Measurements from ENCODE around the gene NYNRIN. TPM values are rescaled to one million over a fixed set of nuclear protein-coding genes. Genes with fewer than 3 reads are reported as not detected.

The NYNRIN gene
- total RNA-seq, 1 experiment from 2014 or later = 0.31 TPM

DNA sequence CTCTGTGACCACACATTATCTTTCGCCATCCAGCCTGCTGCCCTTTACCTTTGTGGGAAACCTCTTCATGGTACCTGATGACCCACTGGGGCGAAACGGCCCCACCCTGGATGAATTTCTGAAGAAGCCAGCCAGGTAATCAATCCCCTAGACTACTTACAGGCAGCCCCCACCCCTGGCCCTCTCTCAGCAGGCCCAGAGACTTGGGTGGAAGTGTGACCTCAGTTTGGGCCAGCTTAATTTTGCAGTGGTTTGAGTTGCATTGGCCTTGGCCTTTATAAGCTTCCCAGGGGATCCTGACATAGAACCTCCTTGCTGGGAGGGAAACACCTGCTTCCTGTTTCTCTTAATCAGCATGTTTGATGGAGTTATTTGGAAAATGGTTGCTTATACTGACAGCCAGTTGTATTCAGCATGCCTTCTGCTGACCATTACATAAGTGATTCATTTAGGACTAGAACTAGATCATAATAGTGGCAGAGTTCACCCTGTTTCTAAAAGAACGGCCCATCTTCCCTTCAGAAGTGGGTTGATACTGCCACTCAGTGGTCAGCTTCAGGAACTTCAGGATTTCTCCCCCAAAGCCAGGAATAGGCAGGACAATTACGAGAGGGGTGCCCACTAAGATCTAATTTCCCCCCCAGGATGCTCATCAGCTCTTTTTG, 37.7 kb downstream of the NYNRIN start:
- Histone ChIP-seq H3K36me3 (ENCODE audit: control insufficient read depth, insufficient read depth, low read length) (peaks cover 2% of the 10 kb centered on the region), H3K4me1 (ENCODE audit: control insufficient read depth, insufficient read depth, low read length) (peaks cover 14% of the 10 kb centered on the region), H3K27ac (ENCODE audit: low read length) (no peak overlapping the region), H3K27me3 (ENCODE audit: control insufficient read depth, insufficient read depth, low read length) (no peaks in the 10 kb centered on the region), H3K9me3 (ENCODE audit: control insufficient read depth, insufficient read depth, low read depth, low read length) (no peaks in the 10 kb centered on the region), H3K4me3 (ENCODE audit: low read depth in 2 of 2, low read length in 2 of 2) (no peak overlapping the region)
- no peak for TF ChIP-seq TCF7L2 (IDR thresholded peaks at IDR 0.05; ENCODE audit: low read depth, low read length)
- TF ChIP-seq, protein P1, sequence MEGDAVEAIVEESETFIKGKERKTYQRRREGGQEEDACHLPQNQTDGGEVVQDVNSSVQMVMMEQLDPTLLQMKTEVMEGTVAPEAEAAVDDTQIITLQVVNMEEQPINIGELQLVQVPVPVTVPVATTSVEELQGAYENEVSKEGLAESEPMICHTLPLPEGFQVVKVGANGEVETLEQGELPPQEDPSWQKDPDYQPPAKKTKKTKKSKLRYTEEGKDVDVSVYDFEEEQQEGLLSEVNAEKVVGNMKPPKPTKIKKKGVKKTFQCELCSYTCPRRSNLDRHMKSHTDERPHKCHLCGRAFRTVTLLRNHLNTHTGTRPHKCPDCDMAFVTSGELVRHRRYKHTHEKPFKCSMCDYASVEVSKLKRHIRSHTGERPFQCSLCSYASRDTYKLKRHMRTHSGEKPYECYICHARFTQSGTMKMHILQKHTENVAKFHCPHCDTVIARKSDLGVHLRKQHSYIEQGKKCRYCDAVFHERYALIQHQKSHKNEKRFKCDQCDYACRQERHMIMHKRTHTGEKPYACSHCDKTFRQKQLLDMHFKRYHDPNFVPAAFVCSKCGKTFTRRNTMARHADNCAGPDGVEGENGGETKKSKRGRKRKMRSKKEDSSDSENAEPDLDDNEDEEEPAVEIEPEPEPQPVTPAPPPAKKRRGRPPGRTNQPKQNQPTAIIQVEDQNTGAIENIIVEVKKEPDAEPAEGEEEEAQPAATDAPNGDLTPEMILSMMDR (IDR thresholded peaks at IDR 0.05) = peak; percentile 79
- ATAC-seq = peak; percentile 63
- ChIA-PET CTCF (interaction anchor here (0.5 to 1.2 kb wide), 7 partner anchors 34 to 452 kb away, joined by 3 to 11 read pairs (median 3); partner anchors contain the start of gene CIDEB), POLR2A (interaction anchor here (0.7 kb wide), 1 partner anchor 65 kb away, joined by 4 read pairs; no protein-coding TSS in a partner anchor)
- no TSS peak for BruUV-seq (replicated peaks)
- in situ Hi-C loops (cut with HindIII; ENCODE audit: low pct_unique_long_range_greater_than_20kb, low sequenced_read_pairs) (loop anchor here (10.0 kb wide), 1 partner anchor 102 kb away; the partner anchor contains the start of genes ADCY4 and RIPK3), intact Hi-C loops (cut with micrococcal nuclease; ENCODE audit: unreplicated experiment) (no loop called here)
- DNase-seq (ENCODE audit: low read depth, low spot score) = no peak

DNA sequence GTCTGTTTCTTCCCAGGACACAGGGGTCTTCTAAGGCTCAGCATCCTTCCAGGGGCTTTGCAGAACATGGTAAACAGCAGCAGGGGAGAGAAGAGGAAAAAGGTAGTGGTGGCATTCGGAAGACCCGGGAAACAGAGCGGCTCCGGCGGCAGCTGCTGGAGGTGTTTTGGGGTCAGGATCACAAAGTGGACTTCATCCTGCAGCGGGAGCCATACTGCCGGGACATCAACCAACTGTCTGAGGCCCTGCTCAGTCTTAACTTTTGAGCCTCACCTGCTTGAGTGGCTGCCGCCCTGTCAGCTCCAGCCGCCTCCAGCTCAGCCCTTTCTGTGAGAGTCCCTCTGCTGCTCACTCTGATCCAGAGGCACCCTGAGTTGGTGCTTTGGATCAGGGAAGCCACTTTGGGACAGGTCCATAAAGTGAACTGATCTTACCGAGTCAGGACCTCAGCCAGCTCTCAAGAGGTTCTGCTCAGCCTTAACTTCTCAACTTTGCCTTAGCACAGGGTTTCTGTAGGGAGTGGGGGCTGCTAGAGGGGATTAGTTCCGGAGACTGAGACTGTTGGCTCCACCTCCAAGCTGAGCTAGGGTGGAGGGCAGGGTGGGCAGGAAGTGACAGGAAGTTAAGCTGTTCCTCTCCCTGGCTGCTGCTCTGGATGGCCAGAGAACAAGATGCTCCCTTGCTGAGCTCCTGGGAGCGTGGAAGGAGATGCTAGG, 38.4 kb downstream of the NYNRIN start:
- DNase-seq (ENCODE audit: low read depth, low spot score) (no peak), ATAC-seq (no peak)
- POLR2A ChIA-PET = interaction anchor here (0.5 kb wide), 1 partner anchor 919 kb away, joined by 3 read pairs; no protein-coding TSS in a partner anchor
- H3K4me3 ChIP-seq (ENCODE audit: low read depth in 2 of 2, low read length in 2 of 2) = no peak overlapping the region
- H3K27me3 ChIP-seq (ENCODE audit: control insufficient read depth, insufficient read depth, low read length) = no peaks in the 10 kb centered on the region
- H3K9me3 ChIP-seq (ENCODE audit: control insufficient read depth, insufficient read depth, low read depth, low read length) = no peaks in the 10 kb centered on the region
- peaks cover 16% of the 10 kb centered on the region for H3K4me1 ChIP-seq (ENCODE audit: control insufficient read depth, insufficient read depth, low read length)
- CTCF ChIA-PET = interaction anchor here (0.5 to 1.1 kb wide), 6 partner anchors 34 to 453 kb away, joined by 3 to 10 read pairs (median 3); partner anchors contain the start of gene CIDEB
- intact Hi-C loops (cut with micrococcal nuclease; ENCODE audit: unreplicated experiment) = no loop called here
- in situ Hi-C loops (cut with HindIII; ENCODE audit: low pct_unique_long_range_greater_than_20kb, low sequenced_read_pairs) = loop anchor here (10.0 kb wide), 1 partner anchor 102 kb away; the partner anchor contains the start of genes ADCY4 and RIPK3
- TF ChIP-seq, protein P1 (IDR thresholded peaks at IDR 0.05) = peak; percentile 54
- TF ChIP-seq SIN3A (IDR thresholded peaks at IDR 0.05; ENCODE audit: borderline replicate concordance, insufficient read depth, low read depth, low read length) = no peak
- no peak for TF ChIP-seq TCF7L2 (IDR thresholded peaks at IDR 0.05; ENCODE audit: low read depth, low read length)
- TF ChIP-seq POLR2AphosphoS5 (IDR thresholded peaks at IDR 0.05; ENCODE audit: low read depth, low read length) = no peak
- TF ChIP-seq, protein P2, sequence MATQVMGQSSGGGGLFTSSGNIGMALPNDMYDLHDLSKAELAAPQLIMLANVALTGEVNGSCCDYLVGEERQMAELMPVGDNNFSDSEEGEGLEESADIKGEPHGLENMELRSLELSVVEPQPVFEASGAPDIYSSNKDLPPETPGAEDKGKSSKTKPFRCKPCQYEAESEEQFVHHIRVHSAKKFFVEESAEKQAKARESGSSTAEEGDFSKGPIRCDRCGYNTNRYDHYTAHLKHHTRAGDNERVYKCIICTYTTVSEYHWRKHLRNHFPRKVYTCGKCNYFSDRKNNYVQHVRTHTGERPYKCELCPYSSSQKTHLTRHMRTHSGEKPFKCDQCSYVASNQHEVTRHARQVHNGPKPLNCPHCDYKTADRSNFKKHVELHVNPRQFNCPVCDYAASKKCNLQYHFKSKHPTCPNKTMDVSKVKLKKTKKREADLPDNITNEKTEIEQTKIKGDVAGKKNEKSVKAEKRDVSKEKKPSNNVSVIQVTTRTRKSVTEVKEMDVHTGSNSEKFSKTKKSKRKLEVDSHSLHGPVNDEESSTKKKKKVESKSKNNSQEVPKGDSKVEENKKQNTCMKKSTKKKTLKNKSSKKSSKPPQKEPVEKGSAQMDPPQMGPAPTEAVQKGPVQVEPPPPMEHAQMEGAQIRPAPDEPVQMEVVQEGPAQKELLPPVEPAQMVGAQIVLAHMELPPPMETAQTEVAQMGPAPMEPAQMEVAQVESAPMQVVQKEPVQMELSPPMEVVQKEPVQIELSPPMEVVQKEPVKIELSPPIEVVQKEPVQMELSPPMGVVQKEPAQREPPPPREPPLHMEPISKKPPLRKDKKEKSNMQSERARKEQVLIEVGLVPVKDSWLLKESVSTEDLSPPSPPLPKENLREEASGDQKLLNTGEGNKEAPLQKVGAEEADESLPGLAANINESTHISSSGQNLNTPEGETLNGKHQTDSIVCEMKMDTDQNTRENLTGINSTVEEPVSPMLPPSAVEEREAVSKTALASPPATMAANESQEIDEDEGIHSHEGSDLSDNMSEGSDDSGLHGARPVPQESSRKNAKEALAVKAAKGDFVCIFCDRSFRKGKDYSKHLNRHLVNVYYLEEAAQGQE (IDR thresholded peaks at IDR 0.05; ENCODE audit: insufficient read depth in 1 of 2, low read depth in 2 of 2, low read length in 1 of 2) = no peak
- H3K36me3 ChIP-seq (ENCODE audit: control insufficient read depth, insufficient read depth, low read length) = peaks cover 2% of the 10 kb centered on the region
- no peak overlapping the region for H3K27ac ChIP-seq (ENCODE audit: low read length)
- no TSS peak for BruUV-seq (replicated peaks)
